ENCODE measurements around the gene MT1H. TPM values are rescaled to one million over a fixed set of nuclear protein-coding genes. Genes with fewer than 3 reads are reported as not detected.
"Not testable (repeated sequence)": the region's sequence is repeated elsewhere in the genome, so short reads cannot be mapped to it uniquely, and the experiment has no call there.

MT1H gene
- total RNA-seq, 3 donors from 2014 or later = 0.71 to 7.0 (median 2.7) TPM

DNA sequence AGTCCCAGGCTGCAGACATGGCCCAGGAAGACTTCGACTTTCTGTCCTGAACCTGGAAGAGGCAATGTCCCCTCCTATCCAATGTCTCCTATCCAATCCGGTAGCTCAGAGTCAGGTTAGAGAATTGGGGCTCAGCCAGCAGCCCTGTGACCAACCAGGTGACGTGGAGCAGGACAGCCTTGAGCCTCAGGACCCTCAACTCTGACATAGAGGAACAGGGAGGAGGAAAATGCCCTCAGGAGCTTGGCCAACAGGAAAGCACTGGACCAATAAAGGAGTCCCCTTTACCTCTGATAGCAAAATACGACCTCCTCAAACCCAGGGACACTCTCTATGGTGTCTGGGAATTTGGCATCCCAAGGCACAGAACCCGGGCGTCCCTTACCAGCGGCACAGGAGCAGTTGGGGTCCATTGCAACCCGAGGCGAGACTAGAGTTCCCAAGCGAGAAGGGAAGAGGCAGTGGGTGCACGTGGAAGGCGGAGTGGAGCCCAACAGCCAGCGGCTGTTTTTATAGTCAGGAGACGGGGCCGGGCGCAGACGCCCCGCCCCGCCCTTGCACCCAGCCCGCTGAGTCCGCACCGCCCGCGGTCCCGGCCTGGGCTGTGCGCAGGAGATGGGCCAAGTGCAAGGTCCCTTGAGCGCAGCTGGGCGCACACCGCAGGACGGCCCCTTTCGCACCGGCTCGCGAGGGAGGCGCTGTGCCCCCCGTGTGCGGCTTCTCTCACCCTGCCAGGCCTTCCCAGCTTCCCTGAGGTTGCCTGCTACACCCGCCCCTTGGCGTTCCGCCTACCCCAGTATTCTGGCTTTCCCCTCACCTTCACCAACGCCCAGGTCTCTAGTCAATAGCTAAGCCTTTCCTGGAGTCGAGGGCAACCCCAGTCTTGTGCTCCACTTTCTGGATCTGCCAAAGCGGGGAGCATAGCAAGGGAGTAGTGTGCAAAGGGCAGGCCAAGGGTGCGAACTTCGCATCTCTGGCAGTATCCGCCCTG, 1.7 kb upstream of the MT1H start, which contains the start of gene MT1G:
MT1G (minus strand) TSS at position 485 of the 991 bp plus-strand sequence; CDS start at position 413, 72 bp downstream.
- DNase-seq (no peak), ATAC-seq (peak; percentile 76 to 81)
- Mint-ChIP-seq H3K27me3 (ENCODE audit: low read depth) (peaks cover 61% of the 10 kb centered on the region), H3K4me1 (ENCODE audit: low read depth) (peaks cover 12% of the 10 kb centered on the region), H3K36me3 (ENCODE audit: insufficient read depth) (no peaks in the 10 kb centered on the region), H3K4me3 (peak within 1 kb of the TSS; percentile 38), H3K9me3 (no peaks in the 10 kb centered on the region)

DNA sequence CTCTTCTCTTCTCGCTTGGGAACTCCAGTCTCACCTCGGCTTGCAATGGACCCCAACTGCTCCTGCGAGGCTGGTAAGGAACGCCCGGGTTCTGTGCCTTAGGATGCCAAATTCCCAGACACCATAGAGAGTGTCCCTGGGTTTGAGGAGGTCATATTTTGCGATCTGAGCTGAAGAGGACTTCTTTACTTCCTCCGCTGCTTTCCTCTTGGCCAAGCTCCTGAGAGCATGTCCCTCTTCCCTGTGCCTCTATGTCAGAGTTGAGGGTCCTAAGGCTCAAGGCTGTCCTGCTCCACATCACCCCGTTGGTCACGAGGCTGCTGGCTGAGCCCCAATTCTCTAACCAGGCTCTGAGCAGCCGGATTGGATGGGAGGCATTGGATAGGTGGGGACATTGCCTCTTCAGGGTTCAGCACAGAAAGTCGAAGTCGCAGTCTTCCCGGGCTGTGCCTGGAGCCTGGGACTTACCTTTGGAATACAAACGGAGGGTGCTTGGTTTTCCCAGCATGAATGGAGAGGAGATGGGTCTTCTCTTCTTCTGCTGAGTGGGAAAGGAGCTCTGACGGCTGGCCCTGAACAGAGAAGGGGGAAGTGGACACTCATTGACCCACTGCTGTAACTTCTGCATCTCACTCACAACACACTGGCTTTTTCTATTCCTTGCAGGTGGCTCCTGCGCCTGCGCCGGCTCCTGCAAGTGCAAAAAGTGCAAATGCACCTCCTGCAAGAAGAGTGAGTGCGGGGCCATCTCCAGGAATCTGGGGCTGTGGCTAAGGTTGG, 416 bp downstream of the MT1H start:
- Mint-ChIP-seq H3K4me3 (no peak overlapping the region), H3K36me3 (ENCODE audit: insufficient read depth) (no peaks in the 10 kb centered on the region), H3K27me3 (ENCODE audit: low read depth) (peaks cover 70% of the 10 kb centered on the region), H3K9me3 (no peaks in the 10 kb centered on the region), H3K4me1 (ENCODE audit: low read depth) (peaks cover 8% of the 10 kb centered on the region)
- ATAC-seq (no peak), DNase-seq (no peak)

DNA sequence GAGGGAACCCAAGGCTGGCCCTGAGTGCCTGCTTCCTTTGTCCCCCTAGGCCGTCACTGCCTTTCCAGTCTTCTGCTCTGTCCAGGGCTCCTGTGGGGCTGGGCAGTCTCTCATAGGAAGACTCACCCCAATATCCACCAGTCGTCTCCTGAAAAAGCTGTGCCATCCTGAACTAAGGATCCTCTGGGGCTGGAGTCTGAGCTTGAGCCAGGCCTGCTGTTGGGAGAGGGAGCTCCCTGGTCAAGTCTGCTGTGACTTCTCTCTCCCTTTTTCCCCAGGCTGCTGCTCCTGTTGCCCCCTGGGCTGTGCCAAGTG, 963 bp downstream of the MT1H start:
- H3K9me3 Mint-ChIP-seq = no peaks in the 10 kb centered on the region
- no peaks in the 10 kb centered on the region for H3K36me3 Mint-ChIP-seq (ENCODE audit: insufficient read depth)
- H3K27me3 Mint-ChIP-seq (ENCODE audit: low read depth) = peaks cover 74% of the 10 kb centered on the region

DNA sequence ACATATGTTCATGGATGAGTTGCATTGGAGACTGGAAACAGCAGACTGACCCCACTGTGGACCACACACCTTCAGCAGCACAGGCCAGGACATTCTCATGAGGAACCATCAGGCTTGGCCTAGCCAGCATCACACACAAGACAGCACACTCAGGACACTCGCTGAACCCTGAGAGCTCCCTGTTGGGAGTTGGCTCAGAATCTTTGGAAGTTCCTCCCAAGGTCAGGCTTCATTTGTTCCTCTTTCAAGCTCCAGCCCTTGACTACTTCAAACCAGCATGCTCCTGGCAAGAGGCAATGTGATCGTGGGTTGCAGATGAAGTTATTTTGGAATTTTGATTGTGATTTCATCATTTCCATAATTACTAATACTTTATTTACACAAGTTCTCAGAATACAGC, 2.1 kb downstream of the MT1H start:
- peaks cover 67% of the 10 kb centered on the region for H3K27me3 Mint-ChIP-seq (ENCODE audit: low read depth)
- H3K9me3 Mint-ChIP-seq; DNase-seq; H3K4me3 Mint-ChIP-seq; H3K36me3 Mint-ChIP-seq (ENCODE audit: insufficient read depth); ATAC-seq: not testable (repeated sequence)
- H3K4me1 Mint-ChIP-seq (ENCODE audit: low read depth) = peaks cover 16% of the 10 kb centered on the region

More for the DNA sequence above, 963 bp downstream of the MT1H start:
- Mint-ChIP-seq H3K4me3 (no peak overlapping the region), H3K4me1 (ENCODE audit: low read depth) (peaks cover 12% of the 10 kb centered on the region)
- ATAC-seq (no peak), DNase-seq (no peak)

DNA sequence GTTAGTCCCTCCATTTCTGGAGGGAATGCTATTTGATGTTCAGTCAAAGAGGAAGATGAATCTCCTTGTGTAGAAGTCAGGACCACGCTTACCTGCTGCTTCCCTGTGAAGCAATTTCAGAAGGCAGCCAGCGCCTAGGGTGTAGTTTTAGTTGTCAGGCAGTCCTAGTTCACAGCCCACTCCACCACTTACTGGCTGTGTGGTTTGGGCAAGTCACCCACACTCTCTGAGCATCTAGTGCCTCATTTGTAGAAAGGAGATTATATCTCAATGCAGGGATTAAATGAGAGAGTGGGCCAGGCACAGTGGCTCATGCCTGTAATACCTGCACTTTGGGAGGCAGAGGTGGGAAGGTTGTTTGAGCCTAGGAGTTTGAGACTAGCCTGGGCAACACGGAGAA, 2.6 kb downstream of the MT1H start:
- Mint-ChIP-seq H3K27me3 (ENCODE audit: low read depth) (peaks cover 63% of the 10 kb centered on the region), H3K4me1 (ENCODE audit: low read depth) (peaks cover 16% of the 10 kb centered on the region)
- H3K36me3 Mint-ChIP-seq (ENCODE audit: insufficient read depth); ATAC-seq; H3K4me3 Mint-ChIP-seq; DNase-seq; H3K9me3 Mint-ChIP-seq: not testable (repeated sequence)

DNA sequence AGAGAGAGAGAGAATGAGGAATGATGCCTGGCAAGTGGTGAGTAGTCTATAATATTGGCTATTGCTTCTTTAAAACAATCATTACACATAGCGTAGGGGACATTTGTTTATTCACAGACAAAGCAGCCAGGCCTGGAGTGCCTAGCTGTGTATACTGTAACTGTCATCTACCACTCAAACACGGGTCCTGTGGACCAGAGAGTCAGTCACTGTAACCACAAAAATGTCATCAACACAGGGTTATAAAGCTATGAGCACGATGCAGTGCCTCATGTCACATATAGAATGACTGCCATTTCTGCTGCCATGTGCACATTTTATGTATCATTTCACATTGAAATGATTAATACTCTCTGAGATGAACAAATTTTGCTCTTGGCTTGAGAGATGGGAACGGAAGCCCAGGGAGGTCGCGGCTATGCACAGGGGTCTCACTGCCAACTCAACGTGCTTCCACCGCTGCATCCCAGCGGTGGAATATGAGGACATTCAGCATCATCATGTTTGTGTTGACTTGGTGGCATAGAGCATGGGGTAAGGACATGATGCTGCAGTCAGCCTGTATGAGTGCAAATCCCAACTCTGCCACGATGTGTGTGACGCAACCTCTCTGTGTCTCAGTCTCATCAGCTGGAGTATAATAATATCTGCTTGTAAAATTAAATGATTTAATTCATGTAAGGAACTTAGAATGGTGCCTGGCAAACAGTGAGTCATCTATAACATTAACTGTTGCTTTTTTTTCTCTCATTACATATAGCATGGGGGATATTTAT, 3.3 kb downstream of the MT1H start:
- H3K36me3 Mint-ChIP-seq (ENCODE audit: insufficient read depth) = no peaks in the 10 kb centered on the region
- H3K9me3 Mint-ChIP-seq = no peaks in the 10 kb centered on the region
- no peak overlapping the region for H3K4me3 Mint-ChIP-seq
- H3K4me1 Mint-ChIP-seq (ENCODE audit: low read depth) = peaks cover 14% of the 10 kb centered on the region
- DNase-seq = no peak
- ATAC-seq = no peak
- peaks cover 57% of the 10 kb centered on the region for H3K27me3 Mint-ChIP-seq (ENCODE audit: low read depth)

DNA sequence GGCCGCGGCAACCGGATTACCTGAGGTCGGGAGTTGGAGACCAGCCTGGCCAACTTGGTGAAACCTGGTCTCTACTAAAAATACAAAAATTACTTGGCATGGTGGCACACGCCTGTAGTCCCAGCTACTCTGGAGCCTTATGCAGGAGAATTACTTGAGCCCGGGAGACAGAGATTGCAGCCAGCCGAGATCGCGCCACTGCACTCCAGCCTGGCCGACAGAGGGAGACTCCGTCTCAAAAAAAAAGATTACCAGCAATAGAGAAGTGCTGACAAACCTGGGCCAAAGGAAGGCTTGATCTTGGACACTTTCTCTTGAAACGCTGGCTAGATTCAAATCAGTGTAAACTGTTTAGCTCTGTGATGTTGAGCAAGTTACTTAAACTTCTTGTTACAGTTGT, 4.3 kb downstream of the MT1H start:
- Mint-ChIP-seq H3K4me1 (ENCODE audit: low read depth) (peaks cover 11% of the 10 kb centered on the region), H3K27me3 (ENCODE audit: low read depth) (peaks cover 49% of the 10 kb centered on the region), H3K36me3 (ENCODE audit: insufficient read depth) (no peaks in the 10 kb centered on the region), H3K4me3 (no peak overlapping the region), H3K9me3 (no peaks in the 10 kb centered on the region)
- no peak for DNase-seq
- no peak for ATAC-seq

DNA sequence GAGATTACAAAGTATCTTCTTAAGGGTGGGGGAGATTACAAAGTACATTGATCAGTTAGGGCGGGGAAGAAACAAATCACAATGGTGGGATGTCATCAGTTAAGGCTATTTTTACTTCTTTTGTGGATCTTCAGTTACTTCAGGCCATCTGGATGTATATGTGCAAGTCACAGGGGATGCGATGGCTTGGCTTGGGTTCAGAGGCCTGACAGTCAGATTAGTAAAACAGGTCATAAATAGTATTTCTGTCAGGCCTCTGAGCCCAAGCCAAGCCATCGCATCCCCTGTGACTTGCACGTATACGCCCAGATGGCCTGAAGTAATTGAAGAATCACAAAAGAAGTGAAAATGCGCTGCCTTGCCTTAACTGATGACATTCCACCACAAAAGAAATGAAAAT, 5.0 kb downstream of the MT1H start:
- ATAC-seq; H3K9me3 Mint-ChIP-seq; H3K4me3 Mint-ChIP-seq; DNase-seq; H3K36me3 Mint-ChIP-seq (ENCODE audit: insufficient read depth): not testable (repeated sequence)
- peaks cover 43% of the 10 kb centered on the region for H3K27me3 Mint-ChIP-seq (ENCODE audit: low read depth)
- peaks cover 11% of the 10 kb centered on the region for H3K4me1 Mint-ChIP-seq (ENCODE audit: low read depth)

DNA sequence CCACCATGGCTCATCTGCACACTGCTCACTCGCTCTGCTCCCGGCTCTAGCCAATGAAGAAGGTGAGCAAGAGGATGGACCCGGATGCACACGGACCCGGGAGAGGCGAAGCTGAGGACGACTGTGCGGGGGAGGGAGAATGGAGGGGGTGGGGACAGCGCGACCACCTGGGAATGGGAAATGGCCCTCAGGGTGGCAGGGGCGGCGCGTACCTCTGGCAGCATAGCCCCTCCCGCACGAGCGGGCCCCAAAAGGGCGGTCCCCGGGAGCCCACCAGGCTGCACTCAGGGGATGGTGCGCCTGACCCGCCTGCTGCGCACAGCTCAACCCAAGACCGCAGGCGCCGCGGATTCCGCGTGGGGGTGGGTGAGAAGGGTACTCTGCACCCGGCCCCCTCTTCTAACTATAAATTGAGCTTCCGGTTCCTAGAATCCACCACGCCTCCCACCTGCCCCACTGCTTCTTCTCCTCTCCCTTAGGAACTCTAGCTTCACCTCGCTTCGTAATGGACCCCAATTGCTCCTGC, 6.1 kb downstream of the MT1H start:
- peak overlapping the region; percentile 64 for H3K4me3 Mint-ChIP-seq
- no peaks in the 10 kb centered on the region for H3K36me3 Mint-ChIP-seq (ENCODE audit: insufficient read depth)
- no peaks in the 10 kb centered on the region for H3K9me3 Mint-ChIP-seq
- H3K27me3 Mint-ChIP-seq (ENCODE audit: low read depth) = peaks cover 31% of the 10 kb centered on the region
- DNase-seq = peak; percentile 47
- ATAC-seq = peak; percentile 82 to 90
- peaks cover 8% of the 10 kb centered on the region for H3K4me1 Mint-ChIP-seq (ENCODE audit: low read depth)

DNA sequence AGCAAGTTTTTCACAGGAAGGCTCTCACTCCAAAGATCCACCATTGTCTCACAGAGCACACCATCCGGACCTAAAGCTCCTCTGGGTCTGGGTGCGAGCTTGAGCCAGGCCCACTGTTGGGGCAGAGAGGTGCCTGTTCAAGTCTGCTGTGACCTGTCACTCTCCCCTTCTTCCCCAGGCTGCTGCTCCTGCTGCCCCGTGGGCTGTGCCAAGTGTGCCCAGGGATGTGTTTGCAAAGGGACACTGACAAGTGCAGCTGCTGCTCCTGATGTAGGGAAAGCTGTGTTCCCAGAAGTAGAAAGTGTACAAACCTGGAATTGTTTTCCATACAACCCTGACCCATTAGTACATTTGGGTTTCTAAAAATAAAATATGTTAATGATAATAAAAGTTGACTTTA, 7.9 kb downstream of the MT1H start:
- H3K4me3 Mint-ChIP-seq = no peak overlapping the region
- H3K9me3 Mint-ChIP-seq = no peaks in the 10 kb centered on the region

DNA sequence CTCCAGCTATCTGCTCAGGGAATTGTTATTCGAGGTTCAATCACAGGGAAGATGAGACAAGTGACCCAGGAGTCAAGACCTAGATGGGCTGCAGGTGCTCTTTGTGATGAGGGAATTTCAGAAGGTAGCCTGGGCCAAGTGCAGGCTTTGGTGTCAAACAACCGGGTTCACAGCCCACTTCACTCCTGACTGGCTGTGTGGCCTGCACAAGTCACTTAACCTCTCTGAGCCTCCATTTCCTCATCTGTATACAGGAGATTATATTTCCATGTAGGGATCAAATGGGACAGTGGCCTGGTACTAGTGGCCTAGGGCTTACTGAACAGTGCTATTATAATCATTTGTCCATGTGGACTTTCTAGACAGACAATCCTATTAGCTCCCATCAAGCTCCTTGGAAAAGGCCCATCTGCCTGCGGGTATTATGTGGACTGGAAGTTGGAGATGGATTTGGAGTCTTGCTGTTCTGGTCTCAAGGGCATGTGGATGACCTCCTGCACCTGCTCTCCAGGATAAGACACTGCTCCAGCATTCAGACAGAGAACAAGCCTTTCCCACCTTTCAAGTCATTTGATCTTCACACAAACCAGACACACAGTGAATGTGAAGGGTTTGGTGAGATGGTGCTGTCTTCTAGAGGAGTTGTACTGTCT, 9.6 kb downstream of the MT1H start:
- no peak for DNase-seq
- H3K36me3 Mint-ChIP-seq (ENCODE audit: insufficient read depth) = peaks cover 5% of the 10 kb centered on the region
- H3K9me3 Mint-ChIP-seq = no peaks in the 10 kb centered on the region
- H3K27me3 Mint-ChIP-seq (ENCODE audit: low read depth) = peaks cover 11% of the 10 kb centered on the region
- ATAC-seq = no peak
- H3K4me3 Mint-ChIP-seq = no peak overlapping the region
- peaks cover 28% of the 10 kb centered on the region for H3K4me1 Mint-ChIP-seq (ENCODE audit: low read depth)

More for the DNA sequence above, 7.9 kb downstream of the MT1H start:
- Mint-ChIP-seq H3K36me3 (ENCODE audit: insufficient read depth) (no peaks in the 10 kb centered on the region), H3K27me3 (ENCODE audit: low read depth) (peaks cover 24% of the 10 kb centered on the region), H3K4me1 (ENCODE audit: low read depth) (peaks cover 17% of the 10 kb centered on the region)
- DNase-seq = no peak
- ATAC-seq = no peak

DNA sequence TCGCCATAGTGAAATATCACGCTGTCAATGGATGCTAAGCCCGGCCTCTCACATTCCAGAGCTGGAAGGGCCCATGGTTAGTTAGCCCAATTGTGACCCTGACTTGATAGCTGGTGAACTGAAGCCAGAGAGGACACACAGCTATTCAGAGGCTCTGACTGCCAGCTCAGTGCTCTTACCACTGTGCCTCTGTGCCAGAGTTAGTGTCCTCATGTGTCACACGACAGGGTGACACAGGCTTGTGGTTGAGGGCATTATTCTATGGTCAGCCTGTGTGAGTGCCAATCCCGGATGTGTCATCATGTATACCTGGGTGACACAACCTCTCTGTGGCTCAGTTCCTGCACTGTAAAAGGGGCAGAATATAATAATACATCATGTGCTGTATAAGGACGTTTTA, 10.2 kb downstream of the MT1H start:
- peaks cover 5% of the 10 kb centered on the region for H3K36me3 Mint-ChIP-seq (ENCODE audit: insufficient read depth)
- H3K4me1 Mint-ChIP-seq (ENCODE audit: low read depth) = peaks cover 31% of the 10 kb centered on the region
- no peaks in the 10 kb centered on the region for H3K9me3 Mint-ChIP-seq
- peaks cover 8% of the 10 kb centered on the region for H3K27me3 Mint-ChIP-seq (ENCODE audit: low read depth)
- no peak overlapping the region for H3K4me3 Mint-ChIP-seq
- peak in 1 of 2 donors; percentile 5 for ATAC-seq
- DNase-seq = no peak

DNA sequence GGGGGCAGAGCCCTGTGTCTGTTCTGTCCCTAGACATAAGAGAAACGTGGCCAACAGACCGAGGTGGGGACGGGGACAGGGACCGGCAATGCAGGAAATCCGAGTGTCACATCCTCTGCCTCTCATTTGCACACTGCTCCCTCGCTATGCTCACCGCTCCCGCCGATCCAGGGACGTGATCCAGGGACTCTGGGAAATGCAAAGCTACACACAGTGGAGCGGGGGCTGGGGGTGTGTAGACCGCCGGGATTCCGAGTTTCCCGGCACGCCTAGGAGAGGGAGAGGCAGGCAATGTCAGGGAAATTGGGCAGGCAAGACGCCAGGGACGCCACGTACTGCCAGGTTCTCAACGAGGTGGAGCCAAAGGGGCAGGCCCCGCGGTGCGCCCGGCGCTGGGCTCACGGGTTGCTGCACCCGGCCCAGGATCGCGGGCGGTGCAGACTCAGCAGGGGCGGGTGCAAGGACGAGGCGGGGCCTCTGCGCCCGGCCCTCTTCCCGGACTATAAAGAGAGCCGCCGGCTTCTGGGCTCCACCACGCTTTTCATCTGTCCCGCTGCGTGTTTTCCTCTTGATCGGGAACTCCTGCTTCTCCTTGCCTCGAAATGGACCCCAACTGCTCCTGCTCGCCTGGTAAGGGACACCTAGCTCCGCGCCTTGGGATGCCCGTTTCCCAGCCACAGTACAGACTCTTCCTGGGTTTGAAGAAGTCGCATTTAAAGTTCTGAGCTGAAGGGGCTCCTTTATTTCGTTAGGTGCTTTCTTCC, 12.5 kb downstream of the MT1H start, which contains the start of gene MT1X:
MT1X (plus strand) TSS at position 532 of the 764 bp plus-strand sequence; CDS start at position 603, 71 bp downstream.
- peak within 1 kb of the TSS; percentile 94 for H3K4me3 Mint-ChIP-seq
- no peaks in the 10 kb centered on the region for H3K27me3 Mint-ChIP-seq (ENCODE audit: low read depth)

More for the DNA sequence above, 12.5 kb downstream of the MT1H start, which contains the start of gene MT1X:
- Mint-ChIP-seq H3K9me3 (no peaks in the 10 kb centered on the region), H3K4me1 (ENCODE audit: low read depth) (peaks cover 22% of the 10 kb centered on the region), H3K36me3 (ENCODE audit: insufficient read depth) (peaks cover 10% of the 10 kb centered on the region)
- ATAC-seq (peak; percentile 98), DNase-seq (peak; percentile 81)

All from activated T-cell treated with anti-CD3 and anti-CD28 coated beads, Interleukin-2, amount 50 U/mL, for 4 hours (primary cell).